ENCODE data around the gene HOMER2. TPM values are rescaled to one million over a fixed set of nuclear protein-coding genes. Genes with fewer than 3 reads are reported as not detected.
"Not testable (repeated sequence)": the region's sequence is repeated elsewhere in the genome, so short reads cannot be mapped to it uniquely, and the experiment has no call there.

The HOMER2 gene
- total RNA-seq, 1 donor from 2014 or later, result 152 TPM

GRCh38 chr15:82832601-82833361 lies 119.7 kb downstream of the HOMER2 start:
- no peak for DNase-seq (ENCODE audit: low spot score)

DNA sequence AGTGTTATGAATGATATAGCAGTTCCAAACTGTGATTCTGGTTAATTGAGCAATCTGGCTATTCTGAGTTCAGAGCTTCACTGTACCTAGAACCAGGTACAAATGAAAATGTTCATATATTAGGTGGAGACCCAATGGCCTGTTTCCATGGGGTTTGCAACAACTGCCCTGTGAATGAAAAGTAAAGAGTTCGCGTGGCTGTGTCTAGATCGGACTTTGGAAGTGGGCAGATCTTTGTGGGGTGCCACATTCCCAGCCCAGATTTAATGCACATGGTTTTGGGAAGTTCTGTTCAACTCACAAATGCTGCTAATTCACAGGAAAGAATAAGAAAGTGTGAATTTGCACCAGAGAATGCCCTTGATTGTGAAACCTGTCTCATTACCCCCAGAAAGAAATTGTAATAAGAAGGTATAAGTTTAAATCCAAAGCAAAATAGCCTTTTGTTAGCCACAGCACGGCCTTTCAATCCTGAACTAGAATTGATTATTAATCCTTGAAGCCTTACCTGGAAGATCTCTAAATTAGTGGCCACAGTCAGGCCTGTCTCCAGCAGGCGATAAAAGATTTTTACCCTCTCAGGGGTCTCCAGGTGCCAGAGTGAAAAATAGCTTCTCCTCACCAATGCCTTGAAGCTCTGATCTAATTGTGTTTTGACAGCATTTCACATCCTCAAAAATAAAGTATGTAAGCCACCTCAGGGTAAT lies 120.5 kb downstream of the HOMER2 start:
- DNase-seq (ENCODE audit: low spot score), result no peak

GRCh38 chr15:82830427-82831173 lies 121.9 kb downstream of the HOMER2 start:
- DNase-seq (ENCODE audit: low spot score), result no peak

DNA sequence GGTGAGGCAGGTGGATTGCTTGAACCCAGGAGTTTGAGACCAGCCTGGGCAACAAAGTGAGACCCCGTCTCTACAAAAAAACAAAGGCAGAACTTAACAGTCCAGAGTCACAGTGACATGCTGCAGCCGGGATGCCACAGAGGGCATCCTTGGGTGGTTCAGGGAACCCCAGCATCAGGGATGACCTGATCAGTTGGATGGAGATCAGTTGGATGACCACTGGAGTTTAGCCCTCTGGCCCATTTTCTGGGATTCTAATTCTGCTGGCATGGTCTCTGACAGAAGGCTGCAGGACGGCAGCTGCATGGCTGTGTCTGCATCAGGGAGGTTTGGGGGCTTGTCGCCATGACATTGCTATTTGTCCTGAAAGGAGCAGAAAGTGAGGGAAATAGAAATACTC lies 123.3 kb downstream of the HOMER2 start:
- DNase-seq (ENCODE audit: low spot score), result no peak

DNA sequence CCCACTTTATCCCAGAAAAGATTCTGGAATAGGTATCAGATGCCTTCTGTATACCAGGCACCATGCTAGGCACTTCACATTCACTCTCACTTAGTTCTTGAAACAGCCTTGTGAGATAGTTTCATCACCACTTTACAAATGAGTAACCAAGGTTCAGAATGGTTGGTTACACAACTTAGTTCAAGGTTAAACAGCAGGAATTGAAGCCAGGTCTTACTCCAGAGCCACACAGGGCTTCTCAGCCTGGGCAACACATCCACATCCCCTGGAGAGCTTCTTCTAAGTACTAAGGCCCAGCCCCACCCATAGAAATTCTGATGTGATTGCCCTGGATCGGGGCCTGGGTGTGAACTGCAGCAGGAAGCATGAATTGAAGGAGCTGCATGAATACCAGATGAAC lies 124.4 kb downstream of the HOMER2 start:
- no peak for DNase-seq (ENCODE audit: low spot score)

DNA sequence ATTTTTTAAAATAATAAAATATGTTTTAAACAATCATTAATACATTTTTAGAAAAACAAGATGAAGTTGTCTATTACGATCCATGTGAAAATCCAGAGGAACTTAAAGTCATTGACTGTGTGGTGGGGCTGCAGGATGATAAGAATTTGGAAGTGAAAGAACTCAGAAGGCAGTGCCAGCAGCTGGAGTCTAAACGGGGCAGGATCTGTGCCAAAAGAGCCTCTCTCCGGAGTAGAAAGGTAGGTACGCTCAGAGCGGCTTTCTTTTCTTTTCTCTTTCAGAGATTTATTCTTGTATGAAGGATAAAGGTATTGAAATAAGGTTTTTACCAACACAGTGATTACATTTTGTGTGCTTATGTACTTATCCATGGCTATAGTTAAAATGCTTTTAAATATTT lies 129.5 kb downstream of the HOMER2 start:
- DNase-seq (ENCODE audit: low spot score), result no peak

DNA sequence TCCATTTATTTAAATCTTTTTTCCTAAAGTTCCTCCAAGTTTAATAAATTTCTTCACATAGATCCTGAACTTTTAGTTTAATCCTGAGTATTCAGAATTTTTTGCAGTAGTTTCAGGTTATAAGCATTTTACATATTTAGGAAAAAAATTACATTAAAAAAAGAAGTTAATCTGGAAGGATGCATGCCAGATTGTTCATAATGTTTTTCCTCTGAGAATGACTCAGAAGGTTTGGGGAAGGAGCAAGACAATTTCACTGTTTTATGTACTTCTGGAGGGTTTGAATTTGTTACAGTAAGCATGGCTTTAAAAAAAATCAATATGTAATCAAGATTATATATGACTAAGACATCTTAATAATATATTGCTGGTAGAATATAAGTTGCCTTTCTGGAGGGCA lies 130.7 kb downstream of the HOMER2 start:
- not testable (repeated sequence) for DNase-seq (ENCODE audit: low spot score)

- not testable (repeated sequence) for DNase-seq (ENCODE audit: low spot score)
These were observed 131.1 kb downstream of the HOMER2 start for GRCh38 chr15:82821396-82821795.

- no peak for DNase-seq (ENCODE audit: low spot score)
These were observed 132.4 kb downstream of the HOMER2 start for GRCh38 chr15:82820128-82820527.

DNA sequence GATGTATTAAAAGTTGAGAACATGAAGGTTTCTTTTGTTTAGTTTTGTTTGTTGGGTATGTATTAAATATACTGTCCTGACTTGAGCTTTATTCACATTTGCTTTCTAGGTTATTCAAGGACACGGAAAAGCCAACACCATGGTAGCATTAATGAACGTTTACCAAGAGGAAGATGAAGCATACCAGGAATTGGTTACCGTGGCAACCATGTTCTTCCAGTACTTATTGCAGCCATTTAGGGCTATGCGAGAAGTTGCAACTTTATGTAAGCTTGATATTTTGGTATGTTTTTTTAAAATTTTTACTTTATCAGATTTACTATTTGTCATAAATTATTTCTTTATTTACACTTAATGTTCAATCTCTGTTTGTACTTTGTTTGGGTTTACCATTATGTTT lies 139.5 kb downstream of the HOMER2 start:
- no peak for DNase-seq (ENCODE audit: low spot score)

GRCh38 chr15:82810890-82811426 lies 141.6 kb downstream of the HOMER2 start:
- no peak for DNase-seq (ENCODE audit: low spot score)

DNA sequence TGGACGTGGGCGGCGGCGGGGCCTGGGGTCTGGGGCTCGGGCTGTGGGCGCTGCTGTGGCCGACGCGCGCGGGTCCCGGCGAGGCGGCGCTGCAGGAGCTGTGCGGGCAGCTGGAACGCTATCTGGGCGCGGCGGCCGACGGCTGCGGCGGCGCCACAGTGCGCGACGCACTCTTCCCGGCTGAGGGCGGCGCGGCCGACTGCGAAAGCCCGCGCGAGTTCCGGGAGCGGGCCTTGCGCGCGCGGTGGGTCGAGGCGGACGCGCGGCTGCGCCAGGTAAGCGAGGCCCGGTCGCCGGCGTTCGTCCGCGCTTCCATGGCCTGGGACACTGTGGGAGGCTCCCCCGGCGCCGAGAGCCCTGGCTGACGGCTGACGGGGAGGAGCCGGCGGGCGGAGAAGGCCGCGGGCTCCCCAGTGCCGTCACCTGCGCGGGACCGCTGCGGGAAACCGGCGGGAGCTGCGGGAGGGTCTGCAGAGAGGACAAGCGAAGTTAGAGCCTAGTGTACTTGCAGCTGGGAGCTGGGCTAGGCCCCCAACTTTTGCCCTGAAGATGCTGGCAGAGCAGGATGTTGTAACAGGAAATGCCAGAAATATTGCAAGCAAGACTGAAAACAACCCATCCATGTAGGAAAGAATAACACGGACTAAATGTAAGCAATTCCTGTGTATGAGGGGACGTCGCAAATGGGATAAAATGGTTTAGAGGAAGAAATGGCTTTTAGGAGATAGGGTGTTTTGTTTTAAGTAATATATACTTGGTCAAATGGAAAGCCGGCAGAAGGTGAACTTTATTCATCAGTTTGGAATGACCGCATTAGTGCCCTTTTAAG lies 142.2 kb downstream of the HOMER2 start:
- no peak for DNase-seq (ENCODE audit: low spot score)

- DNase-seq (ENCODE audit: low spot score), result peak; percentile 98
These were observed 143.0 kb downstream of the HOMER2 start, which contains the start of gene WHAMM for GRCh38 chr15:82809308-82810060. Gene WHAMM (plus strand): TSS chr15:82809628. CDS start chr15:82809727, 99 bp downstream.

DNA sequence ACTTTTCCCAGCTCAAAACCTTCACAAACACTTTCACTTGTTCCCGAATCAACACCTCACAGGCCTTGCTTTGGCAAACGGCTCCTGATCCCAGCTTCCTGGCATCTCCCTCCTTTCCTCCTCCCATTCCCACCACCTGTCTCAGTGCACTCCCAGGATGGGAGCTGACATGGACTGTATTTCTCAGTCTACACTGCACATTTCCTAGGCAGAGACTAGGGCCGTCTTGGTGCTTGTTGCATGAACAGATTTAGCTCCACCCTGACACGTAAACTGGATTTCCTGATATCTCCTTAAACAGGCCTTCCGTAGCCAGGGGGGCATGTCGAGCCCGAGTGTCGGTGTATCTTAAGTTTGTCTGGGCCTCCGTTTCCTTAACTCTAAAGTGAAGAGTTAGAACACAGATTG lies 143.9 kb downstream of the HOMER2 start:
- DNase-seq (ENCODE audit: low spot score), result no peak

DNA sequence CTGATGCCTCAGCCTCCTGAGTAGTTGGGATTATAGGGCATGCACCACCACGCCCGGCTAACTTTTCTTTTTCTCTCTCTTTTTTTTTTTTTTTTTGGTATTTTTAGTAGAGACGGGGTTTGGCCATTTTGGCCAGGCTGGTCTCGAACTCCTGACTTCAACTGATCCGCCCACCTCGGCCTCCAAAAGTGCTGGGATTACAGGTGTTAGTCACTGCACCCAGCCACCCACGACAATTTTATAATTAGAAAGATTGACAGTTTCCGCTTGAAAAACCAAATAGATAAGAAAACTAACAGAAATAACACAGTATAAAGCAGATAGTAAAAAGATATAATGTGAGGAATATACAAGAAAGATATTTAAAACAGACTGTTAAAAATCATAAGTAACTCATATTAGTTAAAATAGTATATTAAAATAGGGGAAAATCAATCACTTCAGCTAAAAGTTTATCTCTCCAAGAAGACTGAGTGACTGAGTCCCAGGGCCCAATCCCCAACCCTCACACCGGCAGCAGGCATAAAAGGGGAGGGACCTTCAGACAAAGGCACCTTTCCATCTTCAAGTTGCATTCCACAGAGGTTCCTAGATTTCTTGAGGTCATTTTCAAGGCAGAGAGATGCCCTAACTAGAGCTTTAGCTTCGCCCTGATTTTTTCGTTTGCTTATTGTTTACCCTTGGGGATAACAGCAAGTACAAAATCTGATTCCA lies 144.4 kb downstream of the HOMER2 start:
- DNase-seq (ENCODE audit: low spot score), result no peak

DNA sequence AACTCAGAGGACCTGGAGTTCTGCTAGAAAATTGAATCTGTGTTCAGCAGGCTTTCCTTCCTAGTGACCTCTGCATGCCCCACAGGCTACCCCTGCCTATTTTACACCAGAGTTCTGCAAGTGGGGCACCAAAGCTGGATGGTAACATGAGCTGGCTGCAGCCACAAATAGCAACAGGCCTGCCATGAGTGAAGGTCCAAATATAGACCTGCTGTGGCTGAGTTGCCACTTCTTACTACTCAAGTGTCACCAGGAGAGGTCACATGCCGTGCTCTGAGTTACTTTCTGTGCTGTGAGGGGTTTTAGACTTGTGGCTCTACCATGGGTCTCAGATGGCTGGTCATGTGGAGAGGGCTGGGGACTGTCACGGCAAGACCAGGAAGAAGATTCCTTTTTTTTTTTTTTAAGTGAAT lies 146.5 kb downstream of the HOMER2 start, which contains the start of gene FSD2:
TSS of gene FSD2 (minus strand) at position 76 of the 413 bp plus-strand sequence. CDS start 18,679 bp downstream, outside the sequence.
- no peak for DNase-seq (ENCODE audit: low spot score)

- no peak for DNase-seq (ENCODE audit: low spot score)
These were observed 148.0 kb downstream of the HOMER2 start for GRCh38 chr15:82804575-82804949.

GRCh38 chr15:82803793-82804574 lies 148.5 kb downstream of the HOMER2 start:
- no peak for DNase-seq (ENCODE audit: low spot score)

DNA sequence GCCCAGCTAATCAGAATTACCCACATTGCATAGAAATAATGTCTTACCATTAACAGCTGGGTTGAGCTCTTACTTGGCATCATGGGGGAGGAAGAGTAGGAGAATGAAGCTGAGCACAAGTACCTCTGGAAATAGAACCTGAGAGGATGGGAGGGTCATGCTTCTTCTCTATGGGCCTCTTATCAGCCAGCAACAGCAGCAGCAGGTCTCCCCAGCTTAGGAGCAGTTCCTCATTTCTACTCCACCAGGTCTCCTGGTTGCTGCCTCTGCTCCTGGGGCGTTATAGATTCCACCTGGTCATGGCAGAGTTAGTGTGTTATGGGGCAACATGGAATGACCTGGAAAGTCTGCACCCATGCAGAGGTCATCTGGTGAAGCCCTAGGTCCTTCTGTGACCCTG lies 150.0 kb downstream of the HOMER2 start:
- no peak for DNase-seq (ENCODE audit: low spot score)
